HepG2 (cell line): ENCODE data around the gene PIAS1. TPM values are rescaled to one million over a fixed set of nuclear protein-coding genes. Genes with fewer than 3 reads are reported as not detected.

Experiments used
- ATAC-seq: fragments of 200-7000 bp; cut with Tn5 transposase; 3 replicates; pipeline ENCODE4 v1.9.1; 2020; ENCODE audit warnings: mild to moderate bottlenecking, moderate library complexity
- BruUV-seq: library from RNA; stranded (reverse); fragments of 400-500 nt; replicated peaks from 2 replicates; lab custom pipeline; 2021; lab: Mats Ljungman, UMichigan
- CTCF ChIA-PET: fragments of 300-600 bp; formaldehyde crosslinking; extraction: SDS; loops from one replicate; lab custom pipeline; 2021; ENCODE audit warnings: low total read pairs, inconsistent platforms, low intra/inter-chr PET ratio; lab: Yijun Ruan, JAX
- POLR2A ChIA-PET: fragments of 350-600 bp; sonication (Branson Sonifier 250); formaldehyde crosslinking; loops from one replicate; lab custom pipeline; 2020; ENCODE audit warnings: antibody characterized with exemption, inconsistent platforms; lab: Yijun Ruan, JAX
- DNase-seq: peaks from one replicate; pipeline ENCODE4 v3.0.0-alpha.2; 2015; ENCODE audit warnings: low spot score
- FAIRE-seq: peaks from 3 replicates; lab custom pipeline; 2011; peaks lifted over from hg19 to GRCh38; lab: Jason Lieb, UNC
- H2AFZ ChIP-seq: one replicate; pipeline ENCODE4 v1.6.1; 2011; ENCODE audit warnings: low read length, inconsistent platforms
- H3K27ac ChIP-seq: fragments of 300-600 bp; 3 replicates; pipeline ENCODE4 v1.8.0; 2011; ENCODE audit warnings: mixed run types, mild to moderate bottlenecking, mixed read lengths, low read length, inconsistent platforms; ENCODE audit not compliant: insufficient read depth; ENCODE audit errors: extremely low read length
- H3K27me3 ChIP-seq, 2 experiments: fragments of 200-600 bp in 1 of 2; 2 replicates in 1 of 2; 3 replicates in 1 of 2; pipeline versions ENCODE4 v1.6.0 to v1.8.0; 2011; ENCODE audit warnings: low read length in 2 of 2, mild to moderate bottlenecking in 2 of 2, moderate library complexity in 2 of 2, inconsistent platforms in 1 of 2; ENCODE audit not compliant: insufficient read depth in 2 of 2, control insufficient read depth in 1 of 2
- H3K36me3 ChIP-seq, 2 experiments: fragments of 200-600 bp in 1 of 2; replicated peaks in 1 of 2; 2 replicates in 1 of 2; 3 replicates in 1 of 2; pipeline versions ENCODE4 v1.5.1 to v1.8.0; 2011; ENCODE audit warnings: low read length in 2 of 2, inconsistent platforms in 1 of 2; ENCODE audit not compliant: insufficient read depth in 2 of 2, control insufficient read depth in 1 of 2
- H3K4me1 ChIP-seq: 2 replicates; pipeline ENCODE4 v1.5.1; 2012; ENCODE audit warnings: low read length, inconsistent platforms; ENCODE audit not compliant: insufficient read depth
- H3K4me2 ChIP-seq: 2 replicates; pipeline ENCODE4 v1.6.0; 2011; ENCODE audit warnings: low read depth, low read length, inconsistent platforms
- H3K4me3 ChIP-seq, 3 experiments: fragments of 200-600 bp in 1 of 3; sonication (generic), shearing (Covaris generic) in 1 of 3; replicated peaks in 1 of 3; 2 replicates each; pipeline ENCODE4 v1.5.1; 2011 to 2016; ENCODE audit warnings: low read length in 3 of 3, inconsistent platforms in 2 of 3, low read depth in 2 of 3, mild to moderate bottlenecking in 2 of 3, control low read depth in 1 of 3, mixed read lengths in 1 of 3; ENCODE audit not compliant: insufficient read depth in 1 of 3
- H3K79me2 ChIP-seq: one replicate; pipeline ENCODE4 v1.6.1; 2011; ENCODE audit warnings: low read length, inconsistent platforms; ENCODE audit not compliant: insufficient read depth
- H3K9ac ChIP-seq: 2 replicates; pipeline ENCODE4 v1.6.0; 2011; ENCODE audit warnings: mild to moderate bottlenecking, low read depth, low read length, inconsistent platforms; ENCODE audit not compliant: insufficient read depth
- H3K9me3 ChIP-seq: 2 replicates; pipeline ENCODE4 v1.5.1; 2012; ENCODE audit warnings: mild to moderate bottlenecking, low read length
- H4K20me1 ChIP-seq: 2 replicates; pipeline ENCODE4 v1.6.0; 2011; ENCODE audit warnings: inconsistent platforms, mild to moderate bottlenecking, low read length, moderate library complexity; ENCODE audit not compliant: insufficient read depth
- ATF3 ChIP-seq: sonication (generic); formaldehyde crosslinking; IDR thresholded peaks from 2 replicates; pipeline ENCODE4 v1.4.0; 2020; ENCODE audit warnings: missing genetic modification reagents
- DDIT3 ChIP-seq: sonication (generic); formaldehyde crosslinking; IDR thresholded peaks from 2 replicates; pipeline ENCODE4 v1.4.0; 2020; ENCODE audit warnings: mild to moderate bottlenecking, missing genetic modification reagents
- E2F5 ChIP-seq: sonication (generic); formaldehyde crosslinking; conservative IDR thresholded peaks from 2 replicates; pipeline ENCODE4 v1.4.0; 2020; ENCODE audit warnings: missing genetic modification reagents
- ETV5 ChIP-seq: IDR thresholded peaks from 2 replicates; pipeline ENCODE4 v1.6.1; 2018; ENCODE audit warnings: missing biosample characterization, missing genetic modification reagents, inconsistent platforms, borderline replicate concordance
- IRF1 ChIP-seq: sonication (generic); formaldehyde crosslinking; IDR thresholded peaks from 2 replicates; pipeline ENCODE4 v1.4.0; 2020; ENCODE audit warnings: low read depth, mild to moderate bottlenecking, missing genetic modification reagents
- KMT2A ChIP-seq: sonication (generic); formaldehyde crosslinking; IDR thresholded peaks from 2 replicates; pipeline ENCODE4 v1.4.0; 2020; ENCODE audit warnings: missing genetic modification reagents
- MYC ChIP-seq: sonication (generic); formaldehyde crosslinking; IDR thresholded peaks from 2 replicates; pipeline ENCODE4 v1.9.0; 2021; ENCODE audit warnings: missing genetic modification reagents, borderline replicate concordance
- NFYC ChIP-seq: IDR thresholded peaks from 2 replicates; pipeline ENCODE4 v1.6.1; 2016; ENCODE audit warnings: missing genetic modification reagents, missing compliant biosample characterization
- NR2C2 ChIP-seq: sonication (generic); formaldehyde crosslinking; IDR thresholded peaks from 2 replicates; pipeline ENCODE4 v1.4.0; 2020; ENCODE audit warnings: missing genetic modification reagents, mild to moderate bottlenecking, moderate library complexity, borderline replicate concordance
- NR2F6 ChIP-seq, 2 experiments: IDR thresholded peaks; 2 replicates each; pipeline ENCODE4 v1.6.1; 2016; ENCODE audit warnings: antibody characterized with exemption in 1 of 2, mild to moderate bottlenecking in 1 of 2
- PHF20 ChIP-seq: sonication (generic); formaldehyde crosslinking; IDR thresholded peaks from 2 replicates; pipeline ENCODE4 v1.5.0; 2020; ENCODE audit warnings: mild to moderate bottlenecking, missing genetic modification reagents
- RARA ChIP-seq: IDR thresholded peaks from 2 replicates; pipeline ENCODE4 v1.6.1; 2016; ENCODE audit warnings: missing genetic modification reagents, missing compliant biosample characterization
- SP5 ChIP-seq: IDR thresholded peaks from 2 replicates; pipeline ENCODE4 v1.6.1; 2016; ENCODE audit warnings: low read depth, borderline replicate concordance
- TFDP1 ChIP-seq: IDR thresholded peaks from 2 replicates; pipeline ENCODE4 v1.6.1; 2016; ENCODE audit warnings: missing compliant biosample characterization, missing genetic modification reagents, borderline replicate concordance
- ZBTB38 ChIP-seq: sonication (generic); formaldehyde crosslinking; IDR thresholded peaks from 2 replicates; pipeline ENCODE4 v1.5.1; 2020; ENCODE audit warnings: mild to moderate bottlenecking, missing genetic modification reagents
- ZFP36 ChIP-seq: fragments of 150-350 bp; IDR thresholded peaks from 2 replicates; pipeline ENCODE4 v1.6.1; 2018; ENCODE audit warnings: borderline replicate concordance, low read length, low read depth; ENCODE audit not compliant: partially characterized antibody
- ZNF362 ChIP-seq: sonication (generic); formaldehyde crosslinking; IDR thresholded peaks from 2 replicates; pipeline ENCODE4 v1.4.0; 2020; ENCODE audit warnings: missing genetic modification reagents, mild to moderate bottlenecking, borderline replicate concordance
- ZNF639 ChIP-seq: conservative IDR thresholded peaks from 2 replicates; pipeline ENCODE4 v1.6.1; 2018; ENCODE audit warnings: missing genetic modification reagents
- ZNF652 ChIP-seq: IDR thresholded peaks from 2 replicates; pipeline ENCODE4 v1.6.1; 2016; ENCODE audit warnings: low read depth, borderline replicate concordance
- ZNF678 ChIP-seq: sonication (generic); formaldehyde crosslinking; IDR thresholded peaks from 2 replicates; pipeline ENCODE4 v1.4.0; 2020; ENCODE audit warnings: mild to moderate bottlenecking, missing genetic modification reagents
- WGBS: methylation state at CpG from one replicate; pipeline ENCODE4 v1.1.6; 2017; ENCODE audit warnings: low lambda C conversion rate; 5-methylcytosine and 5-hydroxymethylcytosine counted together
- in situ Hi-C: cut with HindIII; loops from 2 replicates; pipeline ENCODE4 v1.10.0; 2017; ENCODE audit warnings: low pct_unique_long_range_greater_than_20kb; ENCODE audit not compliant: extremely low pct_ligation_motif_present
- intact Hi-C: fragments of 100-400 bp; cut with micrococcal nuclease; formaldehyde crosslinking; loops from one replicate; pipeline ENCODE4 v1.10.0; 2022; ENCODE audit not compliant: unreplicated experiment
- polyA plus RNA-seq, 8 experiments: library from polyadenylated mRNA; depleted of rRNA in 3 of 8; stranded (reverse) in 7 of 8; unstranded in 1 of 8; fragments of >200 nt; fragmentation: Illumina TruSeq in 4 of 8; extraction: Trizol in 4 of 8; gene quantifications; 2 replicates each; pipeline versions ENCODE4 v1.2.1 to v1.2.3, GENCODE V29; 2011 to 2016; ENCODE audit warnings: low read depth in 4 of 8, missing spikeins in 1 of 8, mixed read lengths in 1 of 8; ENCODE audit not compliant: insufficient read depth in 1 of 8
- total RNA-seq, 5 experiments: library from RNA; depleted of rRNA; stranded (reverse); fragments of >200 nt; fragmentation: Illumina TruSeq; extraction: Trizol; gene quantifications; 2 replicates each; pipeline ENCODE4 v1.2.3, GENCODE V29; 2016; ENCODE audit warnings: low read depth in 1 of 5

Gene PIAS1
- total and polyA plus RNA-seq, 2 of the 13 experiments (the other 11 are each of a cell fraction or from before 2014, with no cell fraction given): 20.7 to 33.7 TPM

GRCh38 chr15:68224108-68224507 is 170.0 kb downstream of the PIAS1 start:
- Histone ChIP-seq H3K79me2 (peaks cover 64% of the 10 kb centered on the region), H3K36me3 (peaks cover 2 to 7% of the 10 kb centered on the region in 2 experiments; a peak in 3 of 5 replicates), H3K27me3 (no peaks in the 10 kb centered on the region; a peak in 1 of 5 replicates), H3K4me2 (no peak overlapping the region), H3K4me3 (no peak overlapping the region), H2AFZ (no peak overlapping the region), H3K9ac (no peak overlapping the region), H4K20me1 (no peaks in the 10 kb centered on the region; the same call in 1 of the 2 replicates), H3K4me1 (peaks cover 40% of the 10 kb centered on the region), H3K27ac (no peak overlapping the region), H3K9me3 (no peaks in the 10 kb centered on the region)
- intact Hi-C loops (no loop called here), in situ Hi-C loops (no loop called here)
- FAIRE-seq (no peak), DNase-seq (no peak), ATAC-seq (no peak)
- CTCF ChIA-PET: no interaction called here
- POLR2A ChIA-PET: interaction anchor here (0.7 kb wide), 1 partner anchor 493 kb away, joined by 5 read pairs; no protein-coding TSS in a partner anchor
- WGBS: 41% methylated on average over 3 of the region's 3 CpGs
- no TSS peak for BruUV-seq
- TF ChIP-seq PHF20 (CRISPR knock-in tag) (no peak), MYC (CRISPR knock-in tag) (no peak), ZFP36 (no peak), ETV5 (no peak), ZNF678 (CRISPR knock-in tag) (no peak), RARA (CRISPR knock-in tag) (0 out of 2 replicates have a peak, but pooled peaks have one; percentile 9), ZNF639 (CRISPR knock-in tag) (no peak), KMT2A (CRISPR knock-in tag) (no peak), NR2C2 (CRISPR knock-in tag) (peak; percentile 43; the same call in 1 of the 2 replicates), ZBTB38 (CRISPR knock-in tag) (no peak), E2F5 (CRISPR knock-in tag) (no peak), IRF1 (CRISPR knock-in tag) (no peak), TFDP1 (no peak), DDIT3 (CRISPR knock-in tag) (no peak), NFYC (CRISPR knock-in tag) (no peak), ZNF362 (CRISPR knock-in tag) (peak; percentile 84), ATF3 (CRISPR knock-in tag) (no peak), ZNF652 (CRISPR knock-in tag) (no peak), NR2F6 (IDR thresholded peaks at IDR 0.05) (peak; percentile 31; the same call in 1 of the 2 replicates), NR2F6 (CRISPR knock-in tag; IDR thresholded peaks at IDR 0.05) (0 out of 2 replicates have a peak, but pooled peaks have one; percentile 20), SP5 (CRISPR knock-in tag) (no peak)
